Nephron progenitor cell (in vitro differentiated cells): ENCODE results near the gene LIPA.

Source experiments
- DNase-seq: peaks from one replicate; pipeline ENCODE4 v3.0.0; 2021
- H3K27ac Mint-ChIP-seq: 2 replicates; pipeline ENCODE4 v1.8.0; 2021; ENCODE audit warnings: mild to moderate bottlenecking, moderate library complexity, mixed read lengths
- H3K27me3 Mint-ChIP-seq: 2 replicates; pipeline ENCODE4 v1.8.0; 2021; ENCODE audit warnings: mild to moderate bottlenecking, low read depth, mixed read lengths; ENCODE audit not compliant: poor library complexity
- H3K36me3 Mint-ChIP-seq: 2 replicates; pipeline ENCODE4 v1.8.0; 2021; ENCODE audit warnings: low read depth, mixed read lengths
- H3K4me1 Mint-ChIP-seq: 2 replicates; pipeline ENCODE4 v1.8.0; 2021; ENCODE audit warnings: mixed read lengths
- H3K4me3 Mint-ChIP-seq: 2 replicates; pipeline ENCODE4 v1.8.0; 2021; ENCODE audit warnings: mild to moderate bottlenecking, moderate library complexity, mixed read lengths
- H3K9me3 Mint-ChIP-seq: 2 replicates; pipeline ENCODE4 v1.8.0; 2021; ENCODE audit warnings: mild to moderate bottlenecking, moderate library complexity, mixed read lengths
- TF ChIP-seq, protein P1 (sequence below): fragments of 200-600 bp; sonication (generic); IDR thresholded peaks from 2 replicates; pipeline ENCODE4 v1.5.0; 2021; ENCODE audit warnings: antibody characterized with exemption

LIPA gene

DNA sequence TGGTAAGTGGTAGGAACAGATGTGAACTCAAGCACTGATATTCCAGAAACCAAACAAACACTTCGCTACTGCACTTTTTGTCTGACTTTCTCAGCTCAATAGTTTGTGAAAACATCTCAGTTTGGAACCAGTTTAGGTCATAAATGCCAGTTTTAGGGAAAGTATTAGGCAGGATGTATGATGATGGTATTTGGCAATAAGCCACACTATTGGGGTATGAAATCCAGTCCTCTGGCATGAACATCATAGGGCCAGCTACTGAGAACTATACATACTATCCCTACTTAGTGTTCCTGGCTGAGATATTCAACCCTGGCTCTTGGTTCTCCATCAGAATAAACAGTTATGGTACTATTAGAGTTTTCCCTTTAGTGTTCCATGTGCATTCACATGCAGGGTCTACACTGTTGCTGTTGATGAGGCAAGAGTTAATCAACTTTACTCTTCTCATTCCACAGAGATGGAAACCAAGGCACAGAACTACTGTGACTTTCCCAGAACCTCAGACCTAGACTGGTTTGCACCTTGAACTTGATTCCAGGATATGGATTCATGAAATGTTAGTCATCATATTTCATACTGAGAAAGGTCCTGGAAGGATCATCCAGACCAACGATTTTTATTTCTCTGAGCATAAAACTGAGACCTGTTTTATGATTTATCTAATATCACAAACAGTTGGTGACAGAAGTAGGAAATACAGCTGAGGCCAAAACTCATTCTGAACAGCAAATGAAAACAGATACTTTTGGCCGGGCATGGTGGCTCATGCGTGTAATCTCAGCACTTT lies 30.2 kb upstream of the LIPA start:
- peaks cover 54% of the 10 kb centered on the region for H3K4me1 Mint-ChIP-seq
- H3K27me3 Mint-ChIP-seq = peaks cover 5% of the 10 kb centered on the region

DNA sequence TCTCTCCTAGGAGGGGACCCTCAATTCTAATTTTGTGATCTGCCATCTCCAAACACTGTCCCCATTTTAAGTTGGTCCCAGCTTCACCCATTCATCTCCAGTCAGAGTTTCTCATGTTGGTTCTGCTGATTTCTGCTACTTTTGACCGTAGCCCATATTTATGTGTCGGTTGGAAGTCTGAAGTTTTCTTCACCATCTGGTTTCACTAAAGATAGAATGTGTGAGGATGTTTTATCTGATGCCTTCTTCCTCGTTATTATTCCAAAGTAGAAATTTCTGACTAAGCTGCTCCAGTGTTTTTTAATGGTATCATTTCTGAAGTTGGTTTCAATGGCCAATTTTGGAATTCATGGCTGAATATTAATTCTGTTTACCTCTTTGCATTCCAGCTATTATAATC lies 28.9 kb upstream of the LIPA start:
- TF ChIP-seq, protein P1, sequence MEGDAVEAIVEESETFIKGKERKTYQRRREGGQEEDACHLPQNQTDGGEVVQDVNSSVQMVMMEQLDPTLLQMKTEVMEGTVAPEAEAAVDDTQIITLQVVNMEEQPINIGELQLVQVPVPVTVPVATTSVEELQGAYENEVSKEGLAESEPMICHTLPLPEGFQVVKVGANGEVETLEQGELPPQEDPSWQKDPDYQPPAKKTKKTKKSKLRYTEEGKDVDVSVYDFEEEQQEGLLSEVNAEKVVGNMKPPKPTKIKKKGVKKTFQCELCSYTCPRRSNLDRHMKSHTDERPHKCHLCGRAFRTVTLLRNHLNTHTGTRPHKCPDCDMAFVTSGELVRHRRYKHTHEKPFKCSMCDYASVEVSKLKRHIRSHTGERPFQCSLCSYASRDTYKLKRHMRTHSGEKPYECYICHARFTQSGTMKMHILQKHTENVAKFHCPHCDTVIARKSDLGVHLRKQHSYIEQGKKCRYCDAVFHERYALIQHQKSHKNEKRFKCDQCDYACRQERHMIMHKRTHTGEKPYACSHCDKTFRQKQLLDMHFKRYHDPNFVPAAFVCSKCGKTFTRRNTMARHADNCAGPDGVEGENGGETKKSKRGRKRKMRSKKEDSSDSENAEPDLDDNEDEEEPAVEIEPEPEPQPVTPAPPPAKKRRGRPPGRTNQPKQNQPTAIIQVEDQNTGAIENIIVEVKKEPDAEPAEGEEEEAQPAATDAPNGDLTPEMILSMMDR = no peak
- Mint-ChIP-seq H3K27ac (no peak overlapping the region), H3K4me3 (no peak overlapping the region), H3K4me1 (peaks cover 49% of the 10 kb centered on the region), H3K27me3 (peaks cover 5% of the 10 kb centered on the region), H3K9me3 (no peaks in the 10 kb centered on the region), H3K36me3 (no peaks in the 10 kb centered on the region)
- no peak for DNase-seq

More for the DNA sequence above, 30.2 kb upstream of the LIPA start:
- TF ChIP-seq, protein P1 = no peak
- no peak for DNase-seq
- no peaks in the 10 kb centered on the region for H3K36me3 Mint-ChIP-seq
- no peak overlapping the region for H3K4me3 Mint-ChIP-seq
- no peak overlapping the region for H3K27ac Mint-ChIP-seq
- H3K9me3 Mint-ChIP-seq = peaks cover 10% of the 10 kb centered on the region

DNA sequence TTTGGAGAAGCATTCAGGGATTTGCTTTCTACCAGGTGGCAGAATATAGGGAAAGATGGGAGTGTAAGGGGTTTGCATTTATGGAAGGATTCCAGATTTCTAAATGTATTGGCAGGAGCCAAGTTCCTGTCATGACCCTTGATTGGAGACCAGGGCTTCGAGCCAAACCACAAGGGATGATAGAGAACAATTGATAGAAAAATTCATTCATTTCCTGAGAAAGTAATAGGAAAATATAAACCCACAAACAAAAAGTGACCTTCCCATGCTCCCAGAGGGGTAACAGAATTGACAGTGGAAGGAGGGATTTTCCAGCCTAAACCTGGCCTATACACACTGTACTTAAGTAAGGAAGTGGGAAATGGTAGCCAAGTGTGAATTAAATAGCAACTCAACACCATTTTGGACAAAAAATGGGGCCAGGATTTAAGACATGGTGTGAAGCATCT lies 27.9 kb upstream of the LIPA start:
- TF ChIP-seq, protein P1 = no peak
- DNase-seq = no peak
- no peaks in the 10 kb centered on the region for H3K36me3 Mint-ChIP-seq
- H3K4me1 Mint-ChIP-seq = peaks cover 39% of the 10 kb centered on the region
- H3K27ac Mint-ChIP-seq = no peak overlapping the region
- H3K9me3 Mint-ChIP-seq = no peaks in the 10 kb centered on the region
- H3K27me3 Mint-ChIP-seq = no peaks in the 10 kb centered on the region
- no peak overlapping the region for H3K4me3 Mint-ChIP-seq

DNA sequence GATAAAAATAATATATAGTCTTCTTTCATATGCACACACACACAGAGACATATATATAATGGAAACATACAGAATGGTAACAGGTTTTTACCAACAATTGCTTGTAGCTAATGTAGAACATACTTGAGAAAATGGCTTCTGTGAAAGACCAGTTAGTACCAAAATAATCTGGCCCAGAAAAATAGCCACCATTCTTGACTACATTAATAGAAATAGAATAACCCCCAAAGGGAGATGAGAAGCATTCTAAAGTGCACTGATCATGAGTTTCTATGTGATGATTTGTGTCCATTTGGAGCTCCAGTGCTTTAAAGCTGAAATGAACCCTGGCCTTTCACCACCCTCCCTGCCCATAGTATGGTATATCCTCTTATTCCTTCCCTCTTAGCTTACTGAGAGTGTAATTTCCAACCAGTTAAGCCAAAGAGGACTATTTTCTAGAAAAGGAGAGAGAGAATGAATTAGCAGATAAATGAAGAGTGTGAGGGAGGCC lies 27.4 kb upstream of the LIPA start:
- no peaks in the 10 kb centered on the region for H3K9me3 Mint-ChIP-seq
- peaks cover 34% of the 10 kb centered on the region for H3K4me1 Mint-ChIP-seq
- no peak for DNase-seq
- no peaks in the 10 kb centered on the region for H3K27me3 Mint-ChIP-seq
- H3K36me3 Mint-ChIP-seq = no peaks in the 10 kb centered on the region
- no peak overlapping the region for H3K4me3 Mint-ChIP-seq
- TF ChIP-seq, protein P1 = no peak
- H3K27ac Mint-ChIP-seq = no peak overlapping the region

DNA sequence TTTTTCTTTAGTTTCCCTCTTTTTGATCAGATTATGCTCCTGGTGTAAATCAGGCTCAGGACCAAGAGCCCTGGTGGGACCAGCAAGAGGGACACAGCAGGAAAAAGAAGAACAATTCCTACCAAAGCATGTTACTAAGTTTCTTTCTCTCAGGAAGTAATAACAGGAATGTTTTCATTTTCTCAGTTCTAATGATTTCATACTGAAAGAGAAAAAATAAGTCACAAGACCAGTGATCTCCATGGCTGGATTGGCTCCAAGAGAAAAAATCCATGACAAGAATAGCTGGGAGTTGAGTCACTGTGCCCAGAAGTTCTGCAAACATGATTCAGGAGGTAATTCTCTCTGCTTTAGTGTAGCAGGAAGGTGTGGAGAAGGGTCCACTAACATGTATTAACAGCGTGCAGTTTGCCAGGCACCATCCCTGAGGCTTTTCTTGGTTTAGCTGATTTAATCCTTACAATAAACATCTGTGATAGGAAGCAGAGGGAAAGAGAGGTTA lies 26.5 kb upstream of the LIPA start:
- H3K4me1 Mint-ChIP-seq = peaks cover 25% of the 10 kb centered on the region
- H3K9me3 Mint-ChIP-seq = no peaks in the 10 kb centered on the region
- H3K4me3 Mint-ChIP-seq = no peak overlapping the region
- TF ChIP-seq, protein P1 = no peak
- H3K27ac Mint-ChIP-seq = no peak overlapping the region
- no peaks in the 10 kb centered on the region for H3K27me3 Mint-ChIP-seq
- no peaks in the 10 kb centered on the region for H3K36me3 Mint-ChIP-seq
- DNase-seq = no peak
